IMR-90 (cell line): ENCODE results near the gene DAPK3. TPM values are rescaled to one million over a fixed set of nuclear protein-coding genes. Genes with fewer than 3 reads are reported as not detected.

ENCODE experiments used
- ATAC-seq: fragments of 200-7000 bp; cut with Tn5 transposase; 2 replicates; pipeline ENCODE4 v1.9.1; 2020; ENCODE audit warnings: low read depth, mild to moderate bottlenecking, moderate library complexity
- BruUV-seq: library from RNA; stranded (reverse); fragments of 400-500 nt; replicated peaks from 2 replicates; lab custom pipeline; 2021; lab: Mats Ljungman, UMichigan
- CTCF ChIA-PET: fragments of 300-600 bp; formaldehyde crosslinking; extraction: SDS; loops from one replicate; lab custom pipeline; 2021; ENCODE audit warnings: antibody characterized with exemption; lab: Yijun Ruan, JAX
- POLR2A ChIA-PET: fragments of 300-600 bp; sonication (Branson Sonifier 250); formaldehyde crosslinking; loops from one replicate; lab custom pipeline; 2022; ENCODE audit warnings: antibody characterized with exemption; ENCODE audit not compliant: unreplicated experiment; lab: Charles Lee
- DNase-seq: peaks from one replicate; pipeline ENCODE4 v3.0.0; 2013
- H2AFZ ChIP-seq: replicated peaks from 2 replicates; pipeline ENCODE3; 2013; ENCODE audit warnings: low read length, mild to moderate bottlenecking; ENCODE audit not compliant: poor library complexity
- H2AK5ac ChIP-seq: 2 replicates; pipeline ENCODE4 v1.6.1; 2013; ENCODE audit warnings: low read depth, low read length, inconsistent platforms
- H2AK9ac ChIP-seq: replicated peaks from 2 replicates; pipeline ENCODE3; 2013; ENCODE audit warnings: mild to moderate bottlenecking, low read depth, low read length, moderate library complexity; ENCODE audit not compliant: poor library complexity
- H2BK120ac ChIP-seq: 2 replicates; pipeline ENCODE4 v1.6.1; 2013; ENCODE audit warnings: low read depth, low read length, inconsistent platforms
- H2BK15ac ChIP-seq: 3 replicates; pipeline ENCODE4 v1.6.1; 2013; ENCODE audit warnings: low read depth, low read length, inconsistent platforms
- H2BK20ac ChIP-seq: 2 replicates; pipeline ENCODE4 v1.6.1; 2013; ENCODE audit warnings: low read depth, mild to moderate bottlenecking, inconsistent platforms, low read length, moderate library complexity
- H2BK5ac ChIP-seq: 2 replicates; pipeline ENCODE4 v1.6.1; 2013; ENCODE audit warnings: mild to moderate bottlenecking, low read depth, low read length, inconsistent platforms; ENCODE audit not compliant: poor library complexity, severe bottlenecking
- H3K14ac ChIP-seq: replicated peaks from 2 replicates; pipeline ENCODE4 v1.6.1; 2013; ENCODE audit warnings: low read depth, low read length, inconsistent platforms
- H3K18ac ChIP-seq: 2 replicates; pipeline ENCODE4 v1.6.1; 2013; ENCODE audit warnings: low read depth, low read length, control low read depth
- H3K23ac ChIP-seq: 2 replicates; pipeline ENCODE4 v1.6.1; 2013; ENCODE audit warnings: low read depth, low read length, inconsistent platforms
- H3K27ac ChIP-seq: 2 replicates; pipeline ENCODE4 v1.5.1; 2013; ENCODE audit warnings: mild to moderate bottlenecking, control low read depth, low read length; ENCODE audit not compliant: insufficient read depth
- H3K27me3 ChIP-seq: 2 replicates; pipeline ENCODE4 v1.6.1; 2013; ENCODE audit warnings: low read length; ENCODE audit not compliant: control insufficient read depth, insufficient read depth
- H3K36me3 ChIP-seq: 2 replicates; pipeline ENCODE4 v1.6.1; 2013; ENCODE audit warnings: low read length, mixed read lengths; ENCODE audit not compliant: control insufficient read depth, insufficient read depth
- H3K4ac ChIP-seq: 2 replicates; pipeline ENCODE4 v1.6.1; 2013; ENCODE audit warnings: low read depth, low read length, inconsistent platforms
- H3K4me1 ChIP-seq: 2 replicates; pipeline ENCODE4 v1.6.1; 2013; ENCODE audit warnings: low read length, mixed read lengths; ENCODE audit not compliant: control insufficient read depth, insufficient read depth
- H3K4me2 ChIP-seq: 2 replicates; pipeline ENCODE4 v1.6.1; 2013; ENCODE audit warnings: low read depth, mild to moderate bottlenecking, control low read depth, low read length, moderate library complexity
- H3K4me3 ChIP-seq: 2 replicates; pipeline ENCODE4 v1.5.1; 2013; ENCODE audit warnings: low read depth, mild to moderate bottlenecking, control low read depth, low read length, moderate library complexity; ENCODE audit not compliant: insufficient read depth
- H3K56ac ChIP-seq: 2 replicates; pipeline ENCODE4 v1.6.1; 2013; ENCODE audit warnings: low read length, inconsistent platforms; ENCODE audit not compliant: insufficient read depth; ENCODE audit errors: extremely low read depth
- H3K79me1 ChIP-seq, 2 experiments: 2 replicates each; pipeline ENCODE4 v1.6.1; 2013; ENCODE audit warnings: low read length in 2 of 2, inconsistent platforms in 1 of 2, low read depth in 1 of 2
- H3K9ac ChIP-seq: 2 replicates; pipeline ENCODE4 v1.6.1; 2013; ENCODE audit warnings: low read depth, low read length, control low read depth
- H3K9me1 ChIP-seq: 2 replicates; pipeline ENCODE4 v1.6.1; 2013; ENCODE audit warnings: low read length, inconsistent platforms; ENCODE audit not compliant: insufficient read depth
- H3K9me3 ChIP-seq: 2 replicates; pipeline ENCODE4 v1.6.1; 2013; ENCODE audit warnings: low read length; ENCODE audit not compliant: control insufficient read depth, insufficient read depth
- H4K20me1 ChIP-seq: 2 replicates; pipeline ENCODE4 v1.6.1; 2013; ENCODE audit warnings: low read length, inconsistent platforms; ENCODE audit not compliant: insufficient read depth
- H4K5ac ChIP-seq: 2 replicates; pipeline ENCODE4 v1.6.1; 2013; ENCODE audit warnings: mild to moderate bottlenecking, low read depth, low read length, control low read depth
- H4K8ac ChIP-seq, 2 experiments: 2 replicates each; pipeline ENCODE4 v1.6.1; 2013; ENCODE audit warnings: low read depth in 2 of 2, low read length in 2 of 2, control low read depth in 1 of 2, inconsistent platforms in 1 of 2
- H4K91ac ChIP-seq: 2 replicates; pipeline ENCODE4 v1.6.1; 2013; ENCODE audit warnings: low read depth, low read length, inconsistent platforms; ENCODE audit not compliant: insufficient read depth
- MAFK ChIP-seq: IDR thresholded peaks from 2 replicates; pipeline ENCODE4 v1.6.1; 2012; ENCODE audit warnings: low read depth, low read length, improper control_type of control experiment
- RAD21 ChIP-seq: IDR thresholded peaks from 2 replicates; pipeline ENCODE4 v1.6.1; 2012; ENCODE audit warnings: low read length, improper control_type of control experiment
- WGBS, 2 experiments: methylation state at CpG; one replicate each; pipeline versions ENCODE4 v1.1.5 to v1.1.7; 2013; ENCODE audit warnings: missing lambda C conversion rate in 2 of 2; ENCODE audit not compliant: insufficient read length in 1 of 2; ENCODE audit errors: extremely low coverage in 2 of 2; 5-methylcytosine and 5-hydroxymethylcytosine counted together
- dilution Hi-C: fragments of 300-500 bp; cut with HindIII; formaldehyde crosslinking; loops from one replicate; pipeline ENCODE4 v1.14.3; 2018; ENCODE audit warnings: low sequenced_read_pairs; ENCODE audit not compliant: unreplicated experiment
- in situ Hi-C: fragments of 300-500 bp; cut with MboI; formaldehyde crosslinking; loops from 3 replicates; pipeline ENCODE4 v1.14.3; 2019; ENCODE audit warnings: low sequenced_read_pairs, inconsistent platforms, mixed read lengths
- intact Hi-C: fragments of 100-400 bp; cut with micrococcal nuclease; formaldehyde crosslinking; loops from 2 replicates; pipeline ENCODE4 v1.10.0; 2022
- polyA plus RNA-seq, 3 experiments: library from polyadenylated mRNA; depleted of rRNA; stranded (reverse); fragments of >200 nt; gene quantifications; 2 replicates each; pipeline ENCODE4 v1.2.3, GENCODE V29; 2012; ENCODE audit warnings: low replicate concordance in 1 of 3
- total RNA-seq: library from RNA; depleted of rRNA; stranded (reverse); fragments of >200 nt; gene quantifications from 2 replicates; pipeline ENCODE4 v1.2.3, GENCODE V29; 2012
- TF ChIP-seq, protein P1 (sequence below): fragments of 150-350 bp; IDR thresholded peaks from 2 replicates; pipeline ENCODE4 v1.6.1; 2016; ENCODE audit warnings: low read depth, mild to moderate bottlenecking, low read length, moderate library complexity, borderline replicate concordance

The DAPK3 gene
- total and polyA plus RNA-seq, 2 of the 4 experiments (the other 2 are of a cell fraction) = 145 to 188 TPM

DNA sequence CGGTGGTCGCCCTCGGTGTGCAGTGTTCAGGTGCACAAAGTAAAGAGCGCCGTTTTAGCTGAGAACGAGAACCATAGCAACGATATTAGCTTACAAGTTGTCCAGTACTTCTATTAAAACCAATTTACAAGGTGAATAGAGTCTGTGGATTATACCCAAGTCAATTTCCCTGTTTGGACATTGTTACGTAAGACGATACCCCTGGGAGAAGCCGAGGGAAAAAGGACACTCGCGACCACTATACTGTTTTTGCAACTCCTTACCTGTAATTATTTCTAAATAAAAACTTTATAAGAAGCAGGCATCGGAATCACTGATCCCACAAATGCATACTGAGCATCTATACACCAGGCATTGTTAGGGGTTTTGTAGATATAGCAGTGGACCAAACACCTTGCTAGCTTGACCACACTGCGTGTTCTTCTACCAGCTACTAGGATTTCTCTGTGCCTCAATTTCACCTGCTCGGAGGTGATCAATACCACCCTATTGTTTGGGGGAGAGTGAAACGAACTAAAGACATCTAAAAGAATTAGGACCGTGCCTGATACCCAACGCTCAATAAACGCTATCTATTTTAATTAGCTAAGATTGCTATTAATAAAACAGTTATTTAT, 14.9 kb upstream of the DAPK3 start:
- DNase-seq (no peak), ATAC-seq (peak; percentile 0; the same call in 1 of the 2 replicates)
- no CpG with 5 or more reads among the region's 19 CpGs for WGBS, 2 experiments
- Histone ChIP-seq H3K27me3 (no peaks in the 10 kb centered on the region), H3K9me3 (no peaks in the 10 kb centered on the region), H2AFZ (peak overlapping the region; percentile 86), H2BK20ac (peak overlapping the region; percentile 52; the same call in 1 of the 2 replicates), H3K14ac (peak overlapping the region; percentile 39; the same call in 1 of the 2 replicates), H2AK5ac (peak overlapping the region; percentile 54), H4K8ac (peak overlapping the region in 1 of 2 experiments; percentile 88; a peak in 2 of 4 replicates), H3K56ac (peak overlapping the region; percentile 50), H4K5ac (peak overlapping the region; percentile 40; the same call in 1 of the 2 replicates), H3K36me3 (peaks cover 39% of the 10 kb centered on the region), H3K79me1 (peaks cover 5 to 48% of the 10 kb centered on the region in 2 experiments; a peak in 3 of 4 replicates), H3K4me3 (peak overlapping the region; percentile 79), H2BK5ac (peak overlapping the region; percentile 47), H3K4me1 (peaks cover 13% of the 10 kb centered on the region), H3K9ac (peak overlapping the region; percentile 23; the same call in 1 of the 2 replicates), H3K27ac (peak overlapping the region; percentile 5; the same call in 1 of the 2 replicates), H2BK15ac (peak overlapping the region; percentile 46; the same call in 1 of the 3 replicates), H4K20me1 (peaks cover 45% of the 10 kb centered on the region), H3K9me1 (0 out of 2 replicates have a peak, but pooled peaks cover 3% of the 10 kb centered on the region), H3K4ac (peak overlapping the region; percentile 78), H2BK120ac (0 out of 2 replicates have a peak overlapping the region, but pooled peaks have one; percentile 35), H4K91ac (no peak overlapping the region; the same call in 1 of the 2 replicates), H3K18ac (peak overlapping the region; percentile 7; the same call in 1 of the 2 replicates), H2AK9ac (peak overlapping the region; percentile 99), H3K23ac (peak overlapping the region; percentile 61; the same call in 1 of the 2 replicates), H3K4me2 (peak overlapping the region; percentile 94)
- no peak for TF ChIP-seq RAD21
- TF ChIP-seq MAFK = no peak
- TF ChIP-seq, protein P1, sequence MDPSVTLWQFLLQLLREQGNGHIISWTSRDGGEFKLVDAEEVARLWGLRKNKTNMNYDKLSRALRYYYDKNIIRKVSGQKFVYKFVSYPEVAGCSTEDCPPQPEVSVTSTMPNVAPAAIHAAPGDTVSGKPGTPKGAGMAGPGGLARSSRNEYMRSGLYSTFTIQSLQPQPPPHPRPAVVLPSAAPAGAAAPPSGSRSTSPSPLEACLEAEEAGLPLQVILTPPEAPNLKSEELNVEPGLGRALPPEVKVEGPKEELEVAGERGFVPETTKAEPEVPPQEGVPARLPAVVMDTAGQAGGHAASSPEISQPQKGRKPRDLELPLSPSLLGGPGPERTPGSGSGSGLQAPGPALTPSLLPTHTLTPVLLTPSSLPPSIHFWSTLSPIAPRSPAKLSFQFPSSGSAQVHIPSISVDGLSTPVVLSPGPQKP = no peak
- in situ Hi-C loops = loop anchor here (5.0 kb wide), 1 partner anchor 222 kb away; no protein-coding TSS in a partner anchor
- intact Hi-C loops = loop anchor here (1.0 to 2.0 kb wide), 2 partner anchors 21 to 219 kb away; partner anchors contain the start of gene PIAS4
- no TSS peak for BruUV-seq
- ChIA-PET POLR2A (interaction anchor here (0.5 to 1.4 kb wide), 8 partner anchors 15 to 211 kb away, joined by 3 to 10 read pairs (median 4); partner anchors contain the start of gene DAPK3), CTCF (interaction anchor here (0.6 to 1.5 kb wide), 4 partner anchors 17 to 261 kb away, joined by 3 to 6 read pairs (median 4); no protein-coding TSS in a partner anchor)
- dilution Hi-C loops = no loop called here
